GM12878 (cell line): ENCODE data around the gene RIMS1.

Experiments
- EZH2 ChIP-seq: IDR thresholded peaks from 2 replicates; pipeline ENCODE4 v1.6.1; 2012; ENCODE audit warnings: low read depth, mild to moderate bottlenecking, control low read depth, inconsistent platforms, low read length, borderline replicate concordance; ENCODE audit not compliant: control insufficient read depth
- HDAC6 ChIP-seq: fragments of 200-600 bp; sonication (generic); IDR thresholded peaks from one replicate; pipeline ENCODE4 v1.8.0; 2017; ENCODE audit warnings: antibody characterized with exemption; ENCODE audit not compliant: unreplicated experiment
- MYC ChIP-seq: IDR thresholded peaks from 2 replicates; pipeline ENCODE4 v1.6.1; 2011; ENCODE audit warnings: mild to moderate bottlenecking, low read length, moderate library complexity, inconsistent platforms; ENCODE audit not compliant: insufficient read depth, insufficient replicate concordance, insufficient read length, severe bottlenecking
- RELA ChIP-seq: fragments of 450-650 bp; IDR thresholded peaks from 2 replicates; pipeline ENCODE4 v1.8.0; 2014; ENCODE audit warnings: borderline replicate concordance; ENCODE audit not compliant: partially characterized antibody
- TF ChIP-seq, protein P1 (sequence below), 3 experiments: IDR thresholded peaks in 2 of 3; conservative IDR thresholded peaks in 1 of 3; 2 replicates each; pipeline ENCODE4 v1.5.1; 2011; ENCODE audit warnings: low read depth in 3 of 3, low read length in 3 of 3, mild to moderate bottlenecking in 3 of 3, control low read depth in 2 of 3, moderate library complexity in 2 of 3, inconsistent platforms in 1 of 3, mixed read lengths in 1 of 3; ENCODE audit not compliant: control insufficient read depth in 2 of 3, insufficient read depth in 1 of 3; ENCODE audit errors: extremely low read depth in 1 of 3
- TF ChIP-seq, protein P2 (sequence below): IDR thresholded peaks from 2 replicates; pipeline ENCODE4 v1.6.1; 2012; ENCODE audit warnings: low read depth, low read length, improper control_type of control experiment

DNA sequence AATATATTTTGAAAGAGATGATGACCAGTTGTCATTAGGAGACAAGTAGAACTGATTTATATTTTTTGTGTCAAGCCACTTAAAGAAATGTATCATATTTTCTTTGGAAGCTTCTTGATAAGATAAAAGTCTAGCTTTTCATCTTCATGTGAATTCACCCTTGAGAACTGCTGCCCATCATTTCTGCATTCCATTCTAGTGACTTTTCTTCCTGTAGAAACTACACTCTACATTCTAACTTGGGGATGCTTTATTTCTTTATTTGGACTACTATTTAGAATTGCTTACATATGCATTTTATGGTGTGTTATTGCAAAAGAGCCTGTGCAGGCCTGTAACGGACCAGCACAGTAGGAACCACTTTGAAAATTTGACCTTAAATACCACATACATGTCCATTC, 400.6 kb downstream of the RIMS1 start:
- no peak for TF ChIP-seq RELA
- no peak for TF ChIP-seq EZH2
- no peak for TF ChIP-seq HDAC6
- TF ChIP-seq, protein P1, sequence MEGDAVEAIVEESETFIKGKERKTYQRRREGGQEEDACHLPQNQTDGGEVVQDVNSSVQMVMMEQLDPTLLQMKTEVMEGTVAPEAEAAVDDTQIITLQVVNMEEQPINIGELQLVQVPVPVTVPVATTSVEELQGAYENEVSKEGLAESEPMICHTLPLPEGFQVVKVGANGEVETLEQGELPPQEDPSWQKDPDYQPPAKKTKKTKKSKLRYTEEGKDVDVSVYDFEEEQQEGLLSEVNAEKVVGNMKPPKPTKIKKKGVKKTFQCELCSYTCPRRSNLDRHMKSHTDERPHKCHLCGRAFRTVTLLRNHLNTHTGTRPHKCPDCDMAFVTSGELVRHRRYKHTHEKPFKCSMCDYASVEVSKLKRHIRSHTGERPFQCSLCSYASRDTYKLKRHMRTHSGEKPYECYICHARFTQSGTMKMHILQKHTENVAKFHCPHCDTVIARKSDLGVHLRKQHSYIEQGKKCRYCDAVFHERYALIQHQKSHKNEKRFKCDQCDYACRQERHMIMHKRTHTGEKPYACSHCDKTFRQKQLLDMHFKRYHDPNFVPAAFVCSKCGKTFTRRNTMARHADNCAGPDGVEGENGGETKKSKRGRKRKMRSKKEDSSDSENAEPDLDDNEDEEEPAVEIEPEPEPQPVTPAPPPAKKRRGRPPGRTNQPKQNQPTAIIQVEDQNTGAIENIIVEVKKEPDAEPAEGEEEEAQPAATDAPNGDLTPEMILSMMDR (IDR thresholded peaks at IDR 0.05 in 2 of 3, conservative IDR thresholded peaks at IDR 0.05 in 1 of 3; ENCODE audit: control insufficient read depth in 2 of 3, extremely low read depth in 1 of 3, insufficient read depth in 1 of 3, low read depth in 3 of 3, low read length in 3 of 3): no peak
- TF ChIP-seq, protein P2, sequence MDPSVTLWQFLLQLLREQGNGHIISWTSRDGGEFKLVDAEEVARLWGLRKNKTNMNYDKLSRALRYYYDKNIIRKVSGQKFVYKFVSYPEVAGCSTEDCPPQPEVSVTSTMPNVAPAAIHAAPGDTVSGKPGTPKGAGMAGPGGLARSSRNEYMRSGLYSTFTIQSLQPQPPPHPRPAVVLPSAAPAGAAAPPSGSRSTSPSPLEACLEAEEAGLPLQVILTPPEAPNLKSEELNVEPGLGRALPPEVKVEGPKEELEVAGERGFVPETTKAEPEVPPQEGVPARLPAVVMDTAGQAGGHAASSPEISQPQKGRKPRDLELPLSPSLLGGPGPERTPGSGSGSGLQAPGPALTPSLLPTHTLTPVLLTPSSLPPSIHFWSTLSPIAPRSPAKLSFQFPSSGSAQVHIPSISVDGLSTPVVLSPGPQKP: no peak
- TF ChIP-seq MYC: no peak
